ENCODE data around the gene MUC3A.

- no peak for TF ChIP-seq EP300 (IDR thresholded peaks at IDR 0.05)
- peak in 4 of 5 experiments; percentile 42 to 62 (median 52) for TF ChIP-seq CTCF (IDR thresholded peaks at IDR 0.05)
- TF ChIP-seq POLR2A (IDR thresholded peaks at IDR 0.05) = no peak
These were observed 16.6 kb downstream of the MUC3A start for GRCh38 chr7:100965723-100966541.
